Stimulated activated CD4-positive, alpha-beta T cell treated with anti-CD3 and anti-CD28 coated beads, Interleukin-4, amount 100 ng/mL, for 48 hours (primary cell): ENCODE data around the gene SLC9A6.

Experiments used
- DNase-seq, 2 donors: peaks; one replicate each; pipeline ENCODE4 v3.0.0-alpha.2; 2020; ENCODE audit warnings: low read depth in 2 of 2

The SLC9A6 gene

DNA sequence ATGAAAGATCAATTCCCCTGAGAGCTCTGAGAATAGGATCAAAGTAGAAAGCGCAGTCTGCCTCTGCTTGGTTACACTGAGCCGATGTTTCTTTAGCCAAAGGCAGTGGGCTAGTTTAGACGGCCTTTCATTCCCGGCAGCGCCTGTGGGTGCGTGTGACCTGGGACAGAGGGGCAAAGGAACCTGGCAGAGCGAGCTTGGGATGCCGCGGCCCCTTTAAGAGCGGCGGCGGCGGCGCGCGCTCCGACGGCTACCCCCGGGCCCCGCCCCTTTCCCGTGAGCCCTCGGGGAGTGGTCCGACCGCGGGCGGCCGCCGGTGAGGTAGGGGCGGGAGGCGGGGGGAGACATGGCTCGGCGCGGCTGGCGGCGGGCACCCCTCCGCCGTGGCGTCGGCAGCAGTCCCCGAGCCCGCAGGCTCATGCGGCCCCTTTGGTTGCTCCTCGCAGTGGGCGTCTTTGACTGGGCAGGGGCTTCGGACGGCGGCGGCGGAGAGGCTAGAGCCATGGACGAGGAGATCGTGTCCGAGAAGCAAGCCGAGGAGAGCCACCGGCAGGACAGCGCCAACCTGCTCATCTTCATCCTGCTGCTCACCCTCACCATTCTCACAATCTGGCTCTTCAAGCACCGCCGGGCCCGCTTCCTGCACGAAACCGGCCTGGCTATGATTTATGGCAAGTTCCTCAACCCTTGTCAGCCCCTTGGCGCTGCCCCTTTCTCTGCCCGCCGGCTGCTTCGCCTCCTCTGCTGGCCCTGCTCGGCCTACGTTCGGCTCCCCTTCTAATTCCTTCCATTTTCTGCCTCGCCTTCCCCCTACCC, at the start of gene SLC9A6:
Gene SLC9A6, plus strand, starts transcription at position 279 of the 816 bp plus-strand sequence. Its CDS starts 224 bp downstream, at position 503.
- peak; percentile 47 to 53 for DNase-seq

GRCh38 chrX:135944486-135944885, 40.7 kb upstream of the SLC9A6 start:
- no peak for DNase-seq

DNA sequence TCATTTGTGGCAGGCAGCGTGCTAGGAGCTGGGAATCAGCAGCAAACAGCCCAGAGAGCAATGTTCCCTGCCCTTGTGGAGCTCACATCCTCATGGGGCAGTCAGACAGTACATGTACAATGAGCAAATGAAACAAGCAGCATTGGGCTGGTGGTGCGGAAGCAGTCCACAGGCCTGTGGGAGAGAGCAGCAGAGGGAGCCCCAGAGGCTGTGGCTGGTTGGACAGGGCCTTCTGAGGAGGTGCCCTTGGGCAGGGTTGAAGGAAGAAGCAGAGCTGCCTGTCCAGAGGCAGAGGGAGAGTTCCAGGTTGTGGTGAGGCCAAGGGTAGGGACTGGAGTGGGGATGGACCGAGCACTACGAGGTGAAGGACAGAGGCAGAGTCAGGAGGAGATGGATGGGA, 33.9 kb upstream of the SLC9A6 start:
- DNase-seq = no peak

DNA sequence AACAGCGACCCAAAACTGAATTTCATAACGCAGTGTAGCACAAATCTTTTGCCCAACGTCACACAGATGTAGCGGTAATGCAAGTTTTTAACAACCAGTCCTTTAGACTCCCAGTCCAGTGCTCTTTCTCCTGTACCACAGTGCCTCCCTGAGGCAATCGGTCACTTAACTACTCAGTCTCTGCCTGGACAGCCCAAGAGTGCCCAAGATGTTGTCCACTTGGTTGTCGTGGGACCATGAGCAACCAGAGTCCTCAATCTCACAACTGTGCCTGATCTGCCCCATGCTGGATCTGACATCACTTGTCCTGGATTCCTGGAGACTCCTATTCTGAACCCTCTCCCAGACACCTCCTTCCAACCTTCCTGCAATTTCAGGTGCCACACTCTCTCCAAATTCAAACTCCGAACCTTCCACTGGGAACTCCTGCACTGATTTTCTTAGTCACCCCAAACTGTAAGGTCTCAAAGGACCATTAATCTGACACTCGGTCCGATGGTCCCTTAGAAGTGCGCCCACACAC, 12.1 kb upstream of the SLC9A6 start:
- DNase-seq = no peak

GRCh38 chrX:135973548-135974278, 11.5 kb upstream of the SLC9A6 start, which contains the start of gene MMGT1:
Gene MMGT1 (minus strand): TSS chrX:135973988. CDS start chrX:135973675, 313 bp downstream.
- DNase-seq = peak; percentile 63 to 79

DNA sequence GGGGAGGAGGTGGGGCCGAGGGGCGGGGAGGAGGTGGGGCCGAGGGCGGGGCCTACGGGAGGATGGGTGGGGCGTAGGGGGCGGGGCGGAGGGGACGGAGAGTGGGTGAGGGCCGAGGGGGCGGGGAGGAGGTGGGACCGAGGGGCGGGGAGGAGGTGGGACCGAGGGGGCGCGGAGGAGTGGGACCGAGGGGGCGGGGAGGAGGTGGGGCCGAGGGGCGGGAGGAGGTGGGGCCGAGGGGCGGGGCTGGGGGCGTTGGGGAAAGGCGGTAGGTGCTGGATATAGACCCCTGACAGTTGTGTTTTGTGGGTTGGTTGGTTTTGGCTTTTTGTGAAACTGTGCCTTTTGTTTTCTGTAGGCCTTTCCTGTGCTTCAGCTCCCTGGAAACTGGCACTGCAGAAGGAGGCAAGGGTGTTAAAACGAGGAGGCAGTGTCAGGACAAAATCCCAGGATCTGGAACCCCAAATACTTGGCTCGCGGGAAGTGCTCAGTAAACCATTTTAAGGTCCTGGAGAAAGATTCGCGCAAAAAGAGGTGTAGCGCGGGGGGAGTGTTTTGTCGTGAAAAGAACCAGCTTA, 10.9 kb upstream of the SLC9A6 start:
- peak; percentile 47 to 52 for DNase-seq

DNA sequence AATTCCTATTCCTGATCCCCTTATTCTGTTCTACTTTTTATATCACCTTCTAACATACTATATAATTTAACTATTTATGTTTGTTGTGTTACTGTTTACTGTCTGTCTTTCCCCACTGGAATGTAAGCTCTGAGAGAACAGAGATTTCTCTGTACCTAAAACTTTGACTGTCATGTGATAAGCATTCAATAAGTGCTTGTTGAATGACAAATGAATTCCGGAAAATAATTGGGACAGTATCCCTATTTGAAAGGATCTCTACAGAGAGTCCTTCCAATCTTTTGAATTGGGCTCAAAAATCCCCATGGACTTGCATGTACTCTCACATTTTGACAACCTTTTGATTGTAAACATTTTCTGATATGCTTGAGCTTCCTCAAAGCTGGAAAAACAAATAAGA, 9.8 kb upstream of the SLC9A6 start:
- no peak for DNase-seq

DNA sequence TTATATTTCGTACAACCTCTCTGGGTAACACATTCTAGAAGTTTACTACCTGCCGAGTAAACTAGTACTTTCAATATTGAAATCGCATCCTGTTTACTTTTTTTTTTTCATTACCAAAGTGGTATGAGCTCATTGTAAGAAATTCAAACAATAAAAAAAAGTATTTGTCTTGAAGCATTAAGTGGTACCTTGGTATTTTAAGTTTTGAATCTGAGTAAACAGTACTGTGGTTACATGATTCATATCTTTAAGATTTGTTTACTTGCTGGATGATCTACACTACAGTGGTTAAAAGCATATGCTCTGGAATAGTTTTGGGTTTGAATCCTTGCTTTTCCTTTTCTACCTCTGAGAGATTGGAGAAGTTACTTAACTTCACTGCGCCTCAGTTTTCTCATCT, 7.6 kb upstream of the SLC9A6 start:
- no peak for DNase-seq

GRCh38 chrX:135981010-135981409, 4.2 kb upstream of the SLC9A6 start:
- DNase-seq = no peak

DNA sequence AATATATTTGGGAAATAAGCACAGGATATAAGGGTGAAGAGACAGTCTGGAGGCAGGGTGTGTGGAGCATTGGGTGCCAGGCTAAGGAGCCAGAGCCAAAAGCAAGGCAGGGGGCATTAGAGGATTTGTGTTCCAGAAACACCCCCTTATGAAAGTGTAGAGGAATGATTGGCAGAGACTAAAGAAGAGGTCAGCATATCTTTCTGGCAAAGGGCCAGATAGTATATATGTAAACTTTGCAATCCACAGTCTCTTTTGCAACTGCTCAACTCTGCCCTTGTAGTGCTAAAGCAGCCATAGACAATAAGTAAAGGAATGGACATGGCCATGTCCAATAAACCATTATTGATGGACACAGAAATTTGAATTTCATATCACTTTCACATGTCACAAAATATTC, 3.6 kb upstream of the SLC9A6 start:
- DNase-seq = no peak

DNA sequence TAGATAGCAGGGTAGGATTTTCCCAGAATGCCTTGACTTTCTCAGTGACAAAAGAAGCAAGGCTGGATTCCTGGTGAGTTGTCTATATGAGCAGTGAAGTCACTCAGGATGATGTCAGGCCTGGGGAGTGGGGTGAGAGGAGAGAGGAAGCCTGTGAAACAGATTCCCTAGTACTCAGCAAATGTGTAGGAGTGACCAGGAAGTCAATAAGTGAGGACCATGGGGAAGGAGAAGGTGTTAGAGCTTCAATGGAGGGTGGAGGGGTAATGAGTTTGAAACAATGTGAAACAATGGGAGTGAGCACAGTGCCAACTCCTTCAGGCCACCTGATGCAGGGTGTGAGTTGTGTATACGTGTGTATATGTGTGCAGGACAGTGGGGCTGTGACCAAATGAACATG, 2.4 kb upstream of the SLC9A6 start:
- DNase-seq = no peak

DNA sequence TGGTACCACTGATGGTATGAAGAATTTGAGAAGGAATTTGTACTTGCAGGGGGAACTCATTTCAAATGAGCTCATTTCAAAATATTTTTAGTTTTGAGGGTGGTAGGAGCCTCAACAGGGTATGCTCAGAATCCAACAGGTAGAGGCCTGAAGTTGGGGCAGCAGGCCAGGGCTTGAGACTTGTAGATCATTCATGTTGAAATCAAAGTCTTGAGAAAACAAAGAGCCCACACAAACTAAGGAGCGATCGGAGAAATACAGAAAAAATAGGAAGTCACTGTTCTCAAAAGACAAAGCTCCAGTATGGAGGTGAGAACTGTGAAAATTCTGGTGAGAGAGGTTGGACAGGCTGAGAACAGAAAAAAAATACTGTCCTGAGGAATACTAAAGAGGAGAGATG, 979 bp upstream of the SLC9A6 start:
- no peak for DNase-seq

GRCh38 chrX:135984791-135985156, 461 bp upstream of the SLC9A6 start:
- no peak for DNase-seq

GRCh38 chrX:135985973-135986310, 707 bp downstream of the SLC9A6 start:
- DNase-seq = no peak

- no peak for DNase-seq
Observed at GRCh38 chrX:135988245-135988644, 3.0 kb downstream of the SLC9A6 start.

DNA sequence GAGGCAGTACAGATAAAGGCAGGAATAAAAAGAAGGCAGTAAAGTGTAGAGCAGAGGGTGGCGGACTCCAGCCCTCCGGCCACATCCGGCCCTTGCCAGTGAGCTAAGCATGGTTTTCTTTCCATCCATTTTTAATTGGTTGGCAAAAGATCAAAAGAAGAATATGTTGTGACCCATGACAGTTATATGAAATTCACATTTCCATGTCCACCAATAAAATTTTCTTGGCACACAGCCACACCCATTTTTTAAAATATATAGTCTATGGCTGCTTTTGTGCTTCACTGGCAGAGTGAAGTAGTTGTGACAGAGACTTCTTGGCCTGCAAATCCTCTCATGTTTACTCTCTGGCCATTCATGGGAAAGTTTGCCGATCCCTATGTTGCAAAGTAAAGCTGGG, 29.8 kb downstream of the SLC9A6 start:
- no peak for DNase-seq

GRCh38 chrX:136016881-136017280, 31.6 kb downstream of the SLC9A6 start:
- no peak for DNase-seq

DNA sequence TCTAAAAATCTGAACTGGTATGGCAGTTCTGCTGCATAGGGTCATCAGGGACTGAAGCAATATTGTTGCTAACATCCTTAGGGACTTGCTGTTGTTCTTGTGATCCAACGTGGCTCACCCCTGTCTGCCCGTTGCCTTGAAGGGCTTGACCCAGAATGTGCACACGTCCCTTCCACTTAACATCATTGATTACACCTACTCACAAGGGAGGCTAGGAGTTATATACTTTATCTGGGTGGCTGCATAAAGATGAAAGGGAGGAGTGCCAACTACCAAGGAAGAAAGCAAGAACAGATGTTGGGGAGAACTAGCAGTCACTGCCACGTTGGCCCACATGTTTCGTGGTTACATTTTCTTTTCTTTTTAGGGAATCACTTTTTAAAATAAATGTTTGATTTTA, 34.0 kb downstream of the SLC9A6 start:
- no peak for DNase-seq

- DNase-seq = no peak
Observed at GRCh38 chrX:136021160-136021559, 35.9 kb downstream of the SLC9A6 start.

GRCh38 chrX:136021903-136022302, 36.7 kb downstream of the SLC9A6 start:
- DNase-seq = no peak

GRCh38 chrX:136025091-136025490, 39.9 kb downstream of the SLC9A6 start:
- DNase-seq = no peak

GRCh38 chrX:136028383-136028984, 43.2 kb downstream of the SLC9A6 start:
- no peak for DNase-seq
